ENCODE measurements around the gene DNAJB2. TPM values are rescaled to one million over a fixed set of nuclear protein-coding genes. Genes with fewer than 3 reads are reported as not detected.

The DNAJB2 gene
- total RNA-seq, 3 donors from 2014 or later (not counting 1 experiment from before 2014, with no cell fraction given) = 70.3 to 108 (median 98.3) TPM

DNA sequence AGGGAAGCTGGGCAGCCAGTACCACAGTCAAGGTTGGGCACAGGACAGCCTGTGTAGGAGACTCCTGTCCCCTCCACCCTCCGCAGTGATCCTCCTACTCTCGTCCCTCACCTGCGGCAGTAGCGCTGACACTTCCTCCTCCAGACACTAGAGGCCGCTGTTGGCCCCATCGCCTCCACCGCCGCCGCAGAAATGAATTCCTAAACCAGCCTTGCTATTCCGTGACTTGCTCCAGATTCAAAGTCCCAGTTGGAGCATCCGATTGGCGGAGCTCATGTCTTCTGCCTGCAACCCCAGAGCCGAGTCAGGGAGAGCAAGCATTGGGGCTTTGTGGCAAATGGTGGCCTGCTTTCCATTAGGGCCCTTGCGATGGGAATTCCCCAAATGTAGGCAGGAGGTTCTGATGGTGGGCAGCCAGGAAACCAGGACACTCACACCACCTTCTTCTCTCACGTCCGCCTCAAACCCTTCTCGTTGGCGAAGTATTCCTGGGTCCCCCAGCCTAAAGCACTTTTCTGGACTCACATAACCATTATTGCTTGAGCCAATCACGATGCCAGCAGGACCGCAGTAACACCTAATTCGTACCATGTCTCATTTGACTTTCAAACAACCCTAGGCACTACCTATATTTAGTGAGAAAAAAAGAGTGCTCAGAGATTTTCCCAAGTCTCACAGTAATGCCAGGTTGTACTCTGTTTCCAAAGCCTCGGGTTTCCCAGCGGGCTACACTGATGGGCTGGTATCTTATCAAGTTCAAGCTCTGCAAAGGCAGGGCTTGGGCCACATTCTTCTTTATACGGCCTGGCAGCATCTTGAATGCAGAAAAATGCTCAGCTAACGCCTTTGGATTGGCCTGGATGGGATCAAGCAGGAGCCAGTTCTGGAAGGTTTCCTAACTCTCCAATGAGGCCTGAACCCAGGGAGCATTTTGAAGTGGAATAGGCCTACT lies 1.2 kb upstream of the DNAJB2 start:
- Histone ChIP-seq H3K27ac (ENCODE audit: low read length) (peak overlapping the region; percentile 94), H3K4me3 (ENCODE audit: low read length) (peak overlapping the region; percentile 46), H3K9me3 (ENCODE audit: control insufficient read depth, insufficient read depth, low read length) (no peaks in the 10 kb centered on the region), H3K36me3 (ENCODE audit: control insufficient read depth, insufficient read depth, low read length) (peaks cover 25% of the 10 kb centered on the region), H3K27me3 (ENCODE audit: control insufficient read depth, insufficient read depth, low read length) (no peaks in the 10 kb centered on the region), H3K4me1 (ENCODE audit: control insufficient read depth, insufficient read depth, low read length) (peaks cover 30% of the 10 kb centered on the region)
- Mint-ChIP-seq H3K27me3 (ENCODE audit: low read depth in 2 of 2) (no peaks in the 10 kb centered on the region), H3K4me3 (peak overlapping the region; percentile 94), H3K4me1 (peaks cover 31 to 44% of the 10 kb centered on the region in 2 donors), H3K9me3 (no peaks in the 10 kb centered on the region), H3K36me3 (no peaks in the 10 kb centered on the region), H3K27ac (peak overlapping the region; percentile 97 to 99)
- intact Hi-C loops (cut with micrococcal nuclease) = loop anchor here (1.0 kb wide), 1 partner anchor 74 kb away; no protein-coding TSS in a partner anchor
- DNase-seq = peak; percentile 76 to 88
- WGBS (ENCODE audit: insufficient coverage) = 22% methylated on average over 25 of the region's 25 CpGs
- ATAC-seq = no peak
- TF ChIP-seq, protein P1, sequence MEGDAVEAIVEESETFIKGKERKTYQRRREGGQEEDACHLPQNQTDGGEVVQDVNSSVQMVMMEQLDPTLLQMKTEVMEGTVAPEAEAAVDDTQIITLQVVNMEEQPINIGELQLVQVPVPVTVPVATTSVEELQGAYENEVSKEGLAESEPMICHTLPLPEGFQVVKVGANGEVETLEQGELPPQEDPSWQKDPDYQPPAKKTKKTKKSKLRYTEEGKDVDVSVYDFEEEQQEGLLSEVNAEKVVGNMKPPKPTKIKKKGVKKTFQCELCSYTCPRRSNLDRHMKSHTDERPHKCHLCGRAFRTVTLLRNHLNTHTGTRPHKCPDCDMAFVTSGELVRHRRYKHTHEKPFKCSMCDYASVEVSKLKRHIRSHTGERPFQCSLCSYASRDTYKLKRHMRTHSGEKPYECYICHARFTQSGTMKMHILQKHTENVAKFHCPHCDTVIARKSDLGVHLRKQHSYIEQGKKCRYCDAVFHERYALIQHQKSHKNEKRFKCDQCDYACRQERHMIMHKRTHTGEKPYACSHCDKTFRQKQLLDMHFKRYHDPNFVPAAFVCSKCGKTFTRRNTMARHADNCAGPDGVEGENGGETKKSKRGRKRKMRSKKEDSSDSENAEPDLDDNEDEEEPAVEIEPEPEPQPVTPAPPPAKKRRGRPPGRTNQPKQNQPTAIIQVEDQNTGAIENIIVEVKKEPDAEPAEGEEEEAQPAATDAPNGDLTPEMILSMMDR (IDR thresholded peaks at IDR 0.05) = peak; percentile 97

DNA sequence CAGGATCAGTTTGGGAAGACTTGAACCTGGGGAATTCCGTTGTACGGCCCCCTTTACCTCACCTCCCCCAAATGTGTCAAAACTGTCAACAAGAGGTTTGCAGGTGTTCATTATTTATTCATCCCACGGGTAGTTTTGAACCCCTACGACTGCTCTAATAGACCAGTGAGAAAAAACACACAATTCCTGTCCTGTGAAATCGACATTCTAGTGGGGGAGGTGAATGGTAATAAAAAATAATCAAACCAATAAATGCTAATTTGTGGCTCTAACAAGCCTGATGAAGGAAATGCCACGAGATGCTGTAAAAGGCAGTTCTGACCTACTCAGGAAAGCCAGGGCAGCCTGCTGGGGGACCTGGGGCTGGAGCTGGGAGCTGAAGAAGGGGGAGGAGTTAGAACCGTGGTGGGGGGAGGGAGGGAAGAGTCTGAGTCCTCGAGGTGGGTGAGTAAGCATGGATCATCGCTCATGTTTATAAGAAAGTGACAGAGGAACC lies 463 bp upstream of the DNAJB2 start:
- no peaks in the 10 kb centered on the region for H3K9me3 ChIP-seq (ENCODE audit: control insufficient read depth, insufficient read depth, low read length)
- peaks cover 30% of the 10 kb centered on the region for H3K4me1 ChIP-seq (ENCODE audit: control insufficient read depth, insufficient read depth, low read length)
- peak overlapping the region; percentile 46 for H3K4me3 ChIP-seq (ENCODE audit: low read length)
- H3K27ac ChIP-seq (ENCODE audit: low read length) = peak overlapping the region; percentile 94
- 10% methylated on average over 6 of the region's 9 CpGs for WGBS (ENCODE audit: insufficient coverage)
- no peaks in the 10 kb centered on the region for H3K9me3 Mint-ChIP-seq
- peak overlapping the region; percentile 94 for H3K4me3 Mint-ChIP-seq
- no peaks in the 10 kb centered on the region for H3K27me3 ChIP-seq (ENCODE audit: control insufficient read depth, insufficient read depth, low read length)
- ATAC-seq (no peak), DNase-seq (no peak)
- H3K27ac Mint-ChIP-seq = peak overlapping the region; percentile 97 to 99
- TF ChIP-seq, protein P1 (IDR thresholded peaks at IDR 0.05) = no peak
- intact Hi-C loops (cut with micrococcal nuclease) = loop anchor here (1.0 kb wide), 7 partner anchors 17 to 118 kb away; partner anchors contain the start of genes ANKZF1, ATG9A, NHEJ1 and ZFAND2B
- no peaks in the 10 kb centered on the region for H3K36me3 Mint-ChIP-seq
- H3K4me1 Mint-ChIP-seq = peaks cover 35 to 47% of the 10 kb centered on the region in 2 donors
- H3K27me3 Mint-ChIP-seq (ENCODE audit: low read depth in 2 of 2) = no peaks in the 10 kb centered on the region
- H3K36me3 ChIP-seq (ENCODE audit: control insufficient read depth, insufficient read depth, low read length) = peaks cover 28% of the 10 kb centered on the region

DNA sequence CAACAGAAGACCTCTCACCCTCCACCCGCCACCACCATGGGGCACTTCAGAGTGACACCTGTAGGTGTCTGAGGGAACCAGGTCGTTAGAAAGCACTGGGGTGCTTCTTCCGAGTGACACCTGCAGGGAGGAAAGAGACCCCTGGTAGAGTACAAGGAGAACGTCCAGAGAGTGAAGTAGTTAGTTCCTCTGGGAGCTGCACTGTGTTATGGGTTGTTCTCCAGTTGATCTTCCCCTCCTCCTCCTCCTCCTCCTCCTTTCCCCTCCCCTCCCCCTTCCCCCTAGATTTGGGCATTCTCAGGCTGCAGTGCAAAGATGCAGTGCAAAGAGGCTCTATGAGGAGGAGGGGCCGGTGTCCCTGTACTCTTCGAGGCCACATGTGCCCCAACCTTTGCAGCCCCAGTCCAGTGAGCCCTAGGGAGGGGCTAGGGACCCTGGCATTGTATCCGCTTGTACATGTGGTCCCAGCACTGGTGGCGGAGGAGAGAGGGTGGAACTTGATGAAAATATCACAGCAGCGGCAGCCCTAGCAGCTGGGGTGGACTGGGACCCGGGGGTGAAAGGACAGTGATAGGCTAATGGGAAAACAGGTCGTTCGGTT lies 850 bp downstream of the DNAJB2 start:
- Mint-ChIP-seq H3K36me3 (no peaks in the 10 kb centered on the region), H3K9me3 (no peaks in the 10 kb centered on the region), H3K27ac (peak overlapping the region; percentile 97 to 99), H3K4me3 (peak overlapping the region; percentile 94), H3K4me1 (peaks cover 35 to 47% of the 10 kb centered on the region in 2 donors), H3K27me3 (ENCODE audit: low read depth in 2 of 2) (no peaks in the 10 kb centered on the region)
- Histone ChIP-seq H3K4me1 (ENCODE audit: control insufficient read depth, insufficient read depth, low read length) (peaks cover 30% of the 10 kb centered on the region), H3K9me3 (ENCODE audit: control insufficient read depth, insufficient read depth, low read length) (no peaks in the 10 kb centered on the region), H3K27ac (ENCODE audit: low read length) (peak overlapping the region; percentile 99), H3K27me3 (ENCODE audit: control insufficient read depth, insufficient read depth, low read length) (no peaks in the 10 kb centered on the region), H3K36me3 (ENCODE audit: control insufficient read depth, insufficient read depth, low read length) (peaks cover 37% of the 10 kb centered on the region), H3K4me3 (ENCODE audit: low read length) (peak overlapping the region; percentile 79)
- WGBS (ENCODE audit: insufficient coverage) = 69% methylated on average over 11 of the region's 12 CpGs
- ATAC-seq (no peak), DNase-seq (no peak)
- intact Hi-C loops (cut with micrococcal nuclease) = loop anchor here (1.0 kb wide), 7 partner anchors 15 to 120 kb away; partner anchors contain the start of genes ANKZF1, ATG9A, NHEJ1 and ZFAND2B
- TF ChIP-seq, protein P1 (IDR thresholded peaks at IDR 0.05) = peak; percentile 40
